ENCODE results near the gene GSE1.

Gene GSE1

DNA sequence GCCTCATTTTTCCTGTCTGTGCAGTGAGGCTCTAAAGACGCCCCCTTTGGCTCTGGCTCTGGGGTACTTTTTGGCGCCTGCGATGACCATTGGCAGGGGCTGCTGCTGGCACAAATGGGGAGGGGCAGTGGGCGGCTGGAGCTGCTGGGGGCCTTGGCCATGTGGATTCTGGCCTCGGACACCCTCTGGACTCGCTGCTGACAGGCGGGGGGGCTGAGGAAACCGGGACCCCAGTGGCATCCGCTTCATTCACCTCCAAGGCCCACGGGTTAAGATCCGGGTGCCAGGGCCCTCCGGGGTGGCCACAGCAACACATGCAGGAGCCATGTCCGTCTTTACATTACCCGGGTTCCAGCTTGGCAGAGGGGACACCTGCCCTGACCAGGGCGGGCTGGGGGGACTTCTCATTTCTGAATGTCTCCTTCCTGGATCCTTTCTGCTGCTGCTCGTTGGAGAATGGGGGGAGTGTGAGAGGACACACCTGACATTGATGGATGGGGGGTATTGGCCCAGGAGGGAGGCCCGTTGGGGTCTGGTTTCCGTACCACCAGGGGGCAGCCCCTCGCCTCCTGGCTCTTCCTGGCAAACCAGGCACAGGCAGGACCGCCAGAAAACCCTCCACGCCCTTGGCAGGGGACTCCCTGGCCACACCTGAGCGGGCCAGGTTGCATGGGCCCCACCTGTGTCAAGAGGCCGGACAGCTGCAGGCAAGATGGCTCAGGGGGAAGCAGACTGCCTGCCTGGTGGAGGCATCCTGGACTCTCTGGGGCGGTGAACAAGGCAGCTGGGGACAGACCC, 21.8 kb downstream of the GSE1 start:
- DNase-seq (ENCODE audit: low spot score): no peak

- no peak for DNase-seq (ENCODE audit: low spot score)
Measured at GRCh38 chr16:85635545-85636140, 22.5 kb downstream of the GSE1 start.

DNA sequence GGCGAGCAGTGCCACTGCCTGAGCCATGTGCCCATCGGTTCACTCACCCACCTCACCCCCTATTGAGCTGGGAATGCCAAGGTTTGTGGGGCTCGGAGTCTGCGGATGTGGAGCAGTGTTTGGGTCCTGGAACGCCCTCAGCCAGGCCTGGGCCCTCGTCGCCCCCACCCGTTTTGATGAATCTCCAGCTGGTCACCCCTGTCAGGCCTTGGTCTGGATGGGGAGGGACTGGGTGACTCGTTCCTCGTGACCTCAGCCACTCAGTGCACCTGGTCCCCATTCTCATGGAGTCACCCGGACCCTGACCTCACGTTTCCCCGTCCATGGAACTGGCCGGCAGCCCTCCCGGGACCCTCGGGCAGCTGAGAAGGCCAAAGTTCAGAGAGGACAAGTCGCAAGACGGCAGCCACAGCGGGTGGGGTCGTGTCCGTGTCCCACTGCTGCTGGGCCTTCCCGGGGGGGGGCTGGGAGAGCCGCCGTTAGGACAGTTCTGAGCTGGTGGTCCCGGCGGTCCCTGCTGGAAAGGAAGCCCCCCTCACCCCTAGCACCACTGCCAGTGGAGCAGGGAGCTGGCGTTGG, 23.2 kb downstream of the GSE1 start:
- DNase-seq (ENCODE audit: low spot score): no peak

GRCh38 chr16:85637061-85637807, 24.1 kb downstream of the GSE1 start:
- no peak for DNase-seq (ENCODE audit: low spot score)

DNA sequence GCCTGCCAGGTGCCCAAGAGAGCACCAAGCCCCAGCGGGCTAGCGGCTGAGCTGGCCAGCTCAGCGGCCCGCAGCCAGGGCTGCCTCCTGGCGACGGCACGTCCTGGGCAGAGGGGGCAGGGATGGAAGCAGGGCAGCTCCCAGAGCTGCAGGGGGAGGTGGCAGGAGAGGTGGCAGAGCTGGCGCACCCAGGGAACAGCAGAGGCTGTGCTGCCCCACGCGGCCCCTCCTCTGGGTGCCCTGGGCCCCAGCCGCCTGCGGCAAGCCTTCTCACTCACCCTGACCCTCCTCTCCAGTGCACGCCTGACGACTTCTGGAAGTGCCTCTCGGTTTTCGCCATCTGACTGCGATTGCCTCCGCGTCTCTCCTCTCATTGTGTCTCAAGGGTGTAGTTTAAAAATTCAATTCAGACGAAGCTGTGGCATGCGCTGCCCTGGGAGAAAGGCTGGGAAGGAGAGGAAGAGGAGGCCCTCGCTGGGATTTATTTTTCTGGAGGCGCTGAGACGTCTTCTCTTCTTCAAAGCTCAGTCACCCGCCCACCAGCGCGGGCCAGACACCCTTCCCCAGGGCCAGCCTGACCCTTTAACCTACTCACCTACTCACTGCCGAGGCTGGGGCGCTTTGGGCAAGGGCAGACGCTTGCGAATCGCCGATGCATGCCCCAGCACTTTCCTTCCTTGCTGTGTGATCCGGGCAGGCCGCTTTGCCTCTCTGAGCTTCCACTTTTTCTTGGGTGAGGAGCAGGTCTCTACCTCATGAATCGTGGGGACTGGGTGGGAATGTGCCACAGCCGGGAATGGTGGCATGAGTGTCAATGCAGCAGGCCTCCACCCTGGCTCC, 24.9 kb downstream of the GSE1 start:
- no peak for DNase-seq (ENCODE audit: low spot score)

GRCh38 chr16:85638695-85639409, 25.7 kb downstream of the GSE1 start:
- DNase-seq (ENCODE audit: low spot score): no peak

DNA sequence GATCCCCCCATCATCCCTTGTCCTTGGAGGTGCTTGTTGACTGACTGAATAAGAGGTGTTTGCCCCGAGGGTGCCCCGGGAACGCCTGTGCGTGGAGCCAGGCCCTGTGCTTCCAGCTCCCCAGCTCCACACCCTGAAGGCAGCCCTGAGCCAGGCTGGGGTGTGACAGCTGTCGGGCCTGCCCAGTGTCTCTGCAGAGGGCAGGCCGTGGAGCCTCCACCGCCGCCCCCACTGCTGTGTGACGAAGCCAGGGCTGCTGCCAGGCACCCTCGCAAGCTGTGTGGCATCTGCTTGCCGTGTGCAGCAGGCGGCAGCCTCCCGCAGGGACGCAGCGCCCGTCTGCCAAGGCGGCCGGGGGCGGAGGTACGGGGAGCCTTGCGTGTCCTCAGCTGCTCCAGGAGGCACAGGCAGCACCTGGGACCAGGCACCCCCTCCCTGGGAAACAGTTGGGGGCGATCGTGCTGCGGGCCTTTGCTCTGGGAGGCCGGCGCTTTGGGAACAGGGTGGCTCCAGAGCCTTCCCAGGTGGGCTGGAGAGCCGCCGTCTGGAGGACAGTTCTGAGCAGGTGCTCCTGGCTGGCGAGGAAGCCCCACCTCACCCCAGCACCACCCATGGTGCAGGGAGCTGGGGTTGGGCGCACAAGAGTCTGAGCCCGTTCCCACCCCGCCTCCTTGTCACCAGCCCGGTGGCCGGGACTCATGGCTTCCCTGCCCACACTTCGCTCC, 26.6 kb downstream of the GSE1 start:
- peak; percentile 73 for DNase-seq (ENCODE audit: low spot score)

DNA sequence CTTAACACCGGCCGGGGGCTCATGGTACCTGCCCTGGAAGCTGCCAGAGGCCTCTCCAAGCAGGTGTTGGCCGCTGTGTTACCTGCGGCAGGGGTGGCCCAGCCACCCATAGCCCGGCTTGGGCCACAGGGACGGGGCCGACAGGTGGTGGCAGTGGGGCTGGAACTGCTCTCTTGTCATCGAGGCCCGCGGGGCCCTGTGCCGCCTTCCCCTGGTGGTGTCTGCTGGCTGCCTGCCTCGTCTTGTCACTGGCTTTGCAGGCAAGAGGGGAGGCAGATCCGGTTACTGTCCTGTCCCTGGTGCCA, 27.1 kb downstream of the GSE1 start:
- DNase-seq (ENCODE audit: low spot score): no peak

- no peak for DNase-seq (ENCODE audit: low spot score)
Measured at GRCh38 chr16:85640585-85640984, 27.5 kb downstream of the GSE1 start.

DNA sequence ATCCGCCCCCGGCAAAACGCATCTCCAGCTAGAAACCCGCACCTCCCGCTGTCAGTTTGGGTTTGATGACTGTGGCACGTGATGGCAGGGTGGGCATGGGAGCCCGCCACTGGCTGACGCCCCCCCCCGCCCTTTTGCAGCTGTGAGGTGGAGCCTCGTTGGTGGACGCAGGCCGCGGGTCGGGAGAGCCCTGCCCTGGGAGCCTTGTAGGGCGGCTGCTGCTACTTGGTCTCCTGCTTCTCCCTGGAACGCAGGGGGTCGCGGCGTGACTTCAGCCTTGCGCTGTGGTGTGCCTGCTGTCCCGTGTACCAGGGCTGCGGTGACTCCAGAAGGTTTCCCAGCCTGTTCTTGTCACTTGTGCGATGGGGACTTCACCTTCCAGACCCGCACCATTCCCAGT, 28.2 kb downstream of the GSE1 start:
- DNase-seq (ENCODE audit: low spot score): no peak

- DNase-seq (ENCODE audit: low spot score): peak; percentile 66
Measured at GRCh38 chr16:85641776-85642176, 28.7 kb downstream of the GSE1 start.

- DNase-seq (ENCODE audit: low spot score): no peak
Measured at GRCh38 chr16:85642762-85643358, 29.7 kb downstream of the GSE1 start.

DNA sequence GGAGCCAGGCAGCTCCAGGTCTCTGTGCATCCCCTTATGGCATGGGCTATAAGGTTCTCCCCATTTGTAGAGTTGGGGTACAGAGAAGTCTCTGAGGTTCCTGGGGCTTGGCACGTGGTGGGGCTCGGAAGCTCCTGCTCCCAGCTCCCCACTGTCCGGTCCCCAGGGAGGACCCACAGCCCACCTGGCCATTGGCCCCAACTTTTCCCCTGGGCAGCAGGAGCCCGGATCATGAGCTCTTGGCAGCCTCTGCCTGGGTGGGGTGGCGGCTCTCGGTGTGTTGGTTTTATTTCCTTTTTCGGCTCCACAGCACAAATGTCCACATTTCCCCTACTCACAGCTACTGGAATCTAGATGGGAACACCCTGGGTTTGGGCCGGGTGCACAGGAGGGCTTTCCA, 30.5 kb downstream of the GSE1 start:
- no peak for DNase-seq (ENCODE audit: low spot score)

GRCh38 chr16:85644093-85644712, 31.1 kb downstream of the GSE1 start:
- no peak for DNase-seq (ENCODE audit: low spot score)

DNA sequence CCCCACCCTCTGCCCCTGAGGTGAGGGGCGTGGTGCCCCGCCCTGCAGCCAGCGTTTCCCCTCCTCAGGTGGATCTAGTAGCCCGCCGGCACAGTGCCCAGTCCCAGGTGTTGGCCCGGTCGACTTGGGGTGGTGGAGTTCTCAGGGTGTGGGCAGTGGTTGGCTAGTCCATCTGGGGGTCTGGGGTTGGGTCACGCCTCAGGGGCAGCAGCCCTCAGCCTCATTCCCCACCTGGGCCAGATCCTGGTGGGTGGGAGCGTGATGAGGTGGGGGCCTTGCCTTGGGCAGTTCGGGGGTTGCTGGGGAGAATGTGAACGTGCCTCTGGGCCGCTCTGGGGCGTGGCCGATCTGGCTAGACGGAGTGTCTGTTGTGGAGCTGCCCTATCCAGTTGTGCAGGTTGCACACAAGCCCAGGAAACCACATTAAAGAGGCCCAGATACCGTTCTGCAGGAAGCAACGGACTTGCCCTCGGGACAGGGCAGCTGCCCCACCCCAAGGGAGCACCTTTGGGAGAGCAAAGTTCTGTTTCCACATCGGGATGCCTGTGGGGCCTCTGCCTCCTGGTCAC, 32.0 kb downstream of the GSE1 start:
- DNase-seq (ENCODE audit: low spot score): no peak

DNA sequence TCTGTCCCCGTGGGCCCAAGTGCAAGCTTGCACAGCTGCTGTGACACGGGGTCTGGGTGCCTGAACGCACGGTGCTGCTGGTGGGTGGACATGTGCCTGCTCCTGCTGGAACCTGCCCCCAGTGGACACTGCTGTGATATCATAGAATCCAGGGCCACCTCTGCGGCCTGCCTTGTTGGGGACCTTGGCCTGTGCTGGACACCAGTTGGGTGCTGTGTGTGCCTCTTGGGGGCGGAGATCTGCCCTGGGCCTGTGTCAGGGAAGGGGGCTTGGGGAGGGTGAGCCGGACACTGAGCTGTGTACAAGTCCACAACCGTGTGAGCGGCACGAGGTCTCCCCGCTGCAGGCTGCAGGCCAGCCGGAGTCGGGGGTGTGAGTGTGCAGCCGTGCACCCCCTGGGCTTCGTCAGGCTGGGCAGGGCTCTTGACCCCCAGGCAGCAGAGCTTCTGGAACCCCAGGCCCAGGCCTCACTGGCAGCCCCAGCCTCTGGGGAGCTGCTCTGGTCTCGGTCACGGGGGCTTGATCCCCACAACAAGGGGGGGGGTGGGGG, 33.3 kb downstream of the GSE1 start:
- no peak for DNase-seq (ENCODE audit: low spot score)

DNA sequence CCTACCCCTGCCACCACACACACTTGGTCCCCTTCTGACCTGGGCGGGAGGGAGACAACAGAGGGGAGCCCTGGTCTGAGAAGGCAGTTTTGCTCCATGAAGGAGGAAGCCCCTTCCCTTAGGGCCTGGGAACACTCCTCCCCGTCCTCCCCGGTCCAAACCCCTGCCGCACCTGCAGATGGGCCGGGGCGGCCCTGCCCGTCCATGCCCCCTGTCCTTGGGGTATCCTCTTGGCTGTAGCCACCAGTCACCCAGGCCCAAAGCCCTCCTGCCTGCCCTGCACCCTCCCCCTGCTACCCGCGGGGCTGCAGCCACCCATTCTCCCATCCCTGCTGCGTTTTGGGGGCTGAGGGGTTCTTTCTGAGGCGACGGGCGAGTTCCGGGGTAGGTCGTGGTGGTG, 33.9 kb downstream of the GSE1 start:
- DNase-seq (ENCODE audit: low spot score): no peak

DNA sequence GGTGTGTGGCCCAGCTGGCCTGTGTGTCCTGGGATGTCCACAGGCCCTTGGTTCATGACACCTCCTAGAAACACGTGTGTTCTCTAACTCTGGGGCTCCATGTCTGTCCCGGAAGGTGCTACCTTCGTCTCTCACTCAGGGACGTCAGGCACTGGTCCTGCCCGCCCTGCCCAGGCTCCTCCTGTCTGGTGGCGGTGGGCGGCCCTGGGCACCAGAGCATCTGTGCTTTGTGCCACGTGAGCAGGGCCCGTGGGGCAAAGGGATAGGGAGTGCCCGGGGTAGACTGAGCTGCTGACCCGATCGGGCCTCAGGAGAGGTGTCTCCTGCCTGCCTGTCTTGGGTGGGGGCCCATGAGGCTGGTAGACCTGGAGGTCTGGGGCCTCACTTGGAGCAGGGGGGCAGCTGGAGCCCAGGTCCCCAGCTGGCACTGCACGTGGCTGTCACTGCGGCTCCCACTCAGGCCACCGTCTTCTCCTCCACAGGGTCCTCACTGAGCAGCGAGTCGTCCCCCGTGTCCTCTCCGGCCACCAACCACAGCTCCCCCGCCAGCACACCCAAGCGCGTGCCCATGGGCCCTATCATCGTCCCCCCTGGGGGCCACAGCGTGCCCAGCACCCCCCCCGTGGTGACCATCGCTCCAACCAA, 35.1 kb downstream of the GSE1 start:
- DNase-seq (ENCODE audit: low spot score): no peak

- DNase-seq (ENCODE audit: low spot score): no peak
Measured at GRCh38 chr16:85648805-85649204, 35.7 kb downstream of the GSE1 start.
